ENCODE results near the gene CDHR5.

GRCh38 chr11:635945-636510 is 11.3 kb upstream of the CDHR5 start:
- TF ChIP-seq POLR2A (IDR thresholded peaks at IDR 0.05; ENCODE audit: low read depth, low read length) (no peak), POLR2AphosphoS5 (IDR thresholded peaks at IDR 0.05; ENCODE audit: low read depth, low read length) (no peak), TAF1 (IDR thresholded peaks at IDR 0.05; ENCODE audit: borderline replicate concordance, low read depth, low read length) (no peak)
